ENCODE measurements around the gene IRF3. TPM values are rescaled to one million over a fixed set of nuclear protein-coding genes. Genes with fewer than 3 reads are reported as not detected.
A peak's percentile ranks its signal among the peaks of the same experiment; 100 is the strongest.

The IRF3 gene
- total RNA-seq, 1 donor from 2014 or later = 34.7 TPM

DNA sequence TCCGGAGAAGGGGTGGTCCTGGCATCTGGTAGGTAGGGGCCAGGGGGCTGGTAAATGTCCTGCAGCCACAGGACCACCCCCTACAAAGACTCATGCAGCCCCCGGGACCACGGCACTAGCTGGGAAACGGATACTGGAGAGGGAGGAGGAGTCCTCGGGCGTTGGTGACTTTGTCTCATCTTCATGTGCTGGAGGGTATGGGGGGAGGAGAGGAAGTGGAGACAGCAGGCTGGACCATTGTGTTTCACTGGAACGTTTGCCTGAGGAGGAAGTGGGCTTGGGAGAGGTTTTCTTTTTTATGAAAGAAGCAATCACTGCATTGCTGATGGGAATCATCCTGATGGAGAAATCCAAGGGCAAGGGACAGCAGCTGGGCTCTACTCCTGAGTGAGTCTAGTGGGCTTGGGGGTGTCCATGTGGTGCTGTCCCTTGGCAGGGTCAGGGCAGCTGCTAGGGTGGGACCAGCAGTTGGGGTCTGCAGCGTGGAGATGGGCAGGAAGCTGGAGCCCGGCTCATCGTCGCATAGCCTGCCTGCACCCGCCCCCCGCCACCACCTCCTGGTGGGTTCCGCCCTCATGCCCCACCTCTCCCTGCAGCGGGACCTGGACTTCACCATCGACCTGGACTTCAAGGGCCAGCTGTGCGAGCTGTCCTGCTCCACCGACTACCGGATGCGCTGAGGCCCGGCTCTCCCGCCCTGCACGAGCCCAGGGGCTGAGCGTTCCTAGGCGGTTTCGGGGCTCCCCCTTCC lies 22.1 kb upstream of the IRF3 start:
- no peak for DNase-seq (ENCODE audit: low read depth)

DNA sequence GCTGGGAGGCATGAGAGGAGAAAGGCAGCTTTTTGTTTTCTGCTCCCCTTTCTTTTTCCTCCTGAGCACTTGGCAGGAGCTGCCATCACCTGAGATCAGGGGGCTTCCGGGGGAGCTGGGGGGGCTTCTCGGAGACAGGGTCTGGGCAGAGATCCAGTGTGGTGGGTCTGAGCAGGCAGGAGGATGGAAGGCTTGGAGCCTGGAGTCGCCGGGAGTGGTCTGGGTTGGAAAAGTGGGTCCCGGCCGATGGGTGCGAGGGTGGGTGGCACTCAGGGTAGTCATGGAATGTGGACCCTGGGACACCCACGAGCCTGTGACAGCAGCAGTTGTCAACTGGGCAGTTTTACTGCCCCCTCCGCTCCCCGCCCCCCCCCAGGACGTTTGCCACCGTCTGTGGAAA lies 21.5 kb upstream of the IRF3 start:
- DNase-seq (ENCODE audit: low read depth) = no peak

DNA sequence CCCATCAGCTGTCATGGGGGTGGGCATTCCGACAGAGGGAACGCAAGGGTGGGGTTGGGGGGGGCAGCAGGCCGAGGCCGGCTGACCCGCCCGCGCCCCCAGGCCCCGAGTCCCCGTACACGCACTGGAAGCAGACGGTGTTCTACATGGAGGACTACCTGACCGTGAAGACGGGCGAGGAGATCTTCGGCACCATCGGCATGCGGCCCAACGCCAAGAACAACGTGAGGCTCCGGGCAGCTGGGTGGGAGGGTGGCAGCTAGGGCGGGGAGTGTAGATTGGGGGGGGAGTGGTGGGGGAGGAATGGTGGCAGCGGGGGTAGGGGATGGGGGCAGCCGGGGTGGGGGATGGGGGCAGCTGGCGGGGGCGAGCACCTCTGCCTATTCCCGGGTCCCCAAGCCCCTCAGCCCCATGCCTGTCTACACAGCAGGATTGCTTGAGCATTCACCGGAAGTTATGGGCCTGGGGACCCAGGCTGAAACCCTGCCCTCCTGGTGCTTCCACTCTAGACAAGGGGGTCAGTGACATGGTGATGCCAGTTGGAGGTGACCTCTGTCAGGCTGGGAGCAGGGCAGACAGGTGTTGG lies 20.9 kb upstream of the IRF3 start:
- no peak for DNase-seq (ENCODE audit: low read depth)

DNA sequence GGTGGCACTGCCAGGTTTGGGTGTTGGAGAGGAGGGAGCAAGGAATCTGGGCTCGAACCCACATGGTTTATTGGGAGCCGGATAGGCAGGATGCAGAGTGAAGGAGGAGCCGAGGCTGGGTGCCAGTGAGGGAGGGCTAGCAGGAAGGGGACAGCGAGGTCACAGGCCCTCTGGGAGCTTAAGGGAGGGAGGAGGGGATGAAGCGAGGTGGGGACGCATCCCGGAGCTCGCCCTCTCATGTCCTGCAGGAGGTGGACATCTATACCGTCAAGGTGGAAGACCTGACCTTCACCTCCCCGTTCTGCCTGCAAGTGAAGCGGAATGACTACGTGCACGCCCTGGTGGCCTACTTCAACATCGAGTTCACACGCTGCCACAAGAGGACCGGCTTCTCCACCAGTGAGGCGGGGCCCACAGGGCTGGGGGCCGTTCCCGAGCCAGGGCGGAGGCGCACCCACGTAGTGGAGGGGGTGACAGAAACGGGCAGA lies 20.2 kb upstream of the IRF3 start:
- no peak for DNase-seq (ENCODE audit: low read depth)

DNA sequence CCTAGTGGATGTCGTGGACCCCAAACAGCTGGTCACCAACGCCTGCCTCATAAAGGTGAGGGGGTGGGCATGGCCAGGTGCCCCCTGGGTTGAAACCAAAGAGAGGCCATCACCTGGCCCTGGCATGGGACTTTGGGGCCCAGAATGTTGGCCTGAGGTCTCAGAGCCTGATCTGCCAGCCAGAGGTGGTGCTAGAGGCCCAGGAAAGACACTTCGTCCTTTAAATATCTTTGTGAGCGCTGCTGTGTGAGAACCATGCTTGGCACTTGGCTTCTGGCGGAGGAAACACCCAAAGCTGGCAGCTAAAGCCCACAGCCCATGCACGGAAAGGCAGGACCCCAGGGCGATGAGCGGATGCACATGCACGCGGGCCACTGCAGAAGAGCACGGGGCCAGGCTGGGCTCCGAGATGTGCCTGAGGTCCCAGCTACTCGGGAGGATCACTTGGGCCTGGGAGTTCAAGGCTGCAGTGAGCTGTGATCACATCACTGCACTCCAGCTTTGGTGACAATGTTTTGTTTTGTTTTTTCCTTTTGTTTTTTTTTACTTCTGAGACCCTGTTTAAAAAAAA lies 19.4 kb upstream of the IRF3 start:
- DNase-seq (ENCODE audit: low read depth) = no peak

DNA sequence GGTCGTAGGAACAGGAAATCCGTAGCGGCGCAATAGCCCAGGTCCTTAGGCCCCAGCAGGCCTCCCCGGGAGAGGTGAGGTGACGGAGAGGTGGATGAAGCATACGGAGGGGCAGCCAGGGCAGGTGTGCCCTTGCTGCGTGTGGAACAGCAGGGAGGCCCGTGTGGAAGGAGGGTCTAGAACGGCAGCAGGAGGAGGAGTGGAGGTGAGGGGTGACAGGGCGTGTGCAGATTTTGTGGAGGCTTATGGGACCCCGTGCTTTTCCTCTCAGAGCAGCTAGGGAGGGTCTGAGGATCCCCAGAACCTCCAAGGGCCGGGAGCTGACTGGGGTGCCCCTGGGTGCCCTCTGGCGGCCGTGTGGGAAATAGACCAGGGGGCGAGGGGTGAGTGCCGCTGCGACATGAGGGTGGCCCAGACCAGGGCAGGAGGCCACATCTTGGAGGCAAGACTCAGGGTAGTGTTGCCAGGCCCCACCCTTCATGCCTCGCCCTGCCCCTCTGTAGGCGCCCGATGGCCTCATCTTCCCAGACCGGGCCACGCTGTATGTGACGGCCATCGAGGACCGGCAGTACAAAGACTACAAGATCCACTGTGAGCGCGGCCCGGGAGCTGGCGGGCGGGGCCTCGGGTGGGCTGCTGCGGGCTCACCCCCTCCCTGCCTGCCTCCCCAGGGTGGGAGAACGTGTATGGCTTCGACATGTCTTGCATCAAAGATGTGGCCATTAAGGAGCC lies 18.8 kb upstream of the IRF3 start:
- peak; percentile 15 for DNase-seq (ENCODE audit: low read depth)

DNA sequence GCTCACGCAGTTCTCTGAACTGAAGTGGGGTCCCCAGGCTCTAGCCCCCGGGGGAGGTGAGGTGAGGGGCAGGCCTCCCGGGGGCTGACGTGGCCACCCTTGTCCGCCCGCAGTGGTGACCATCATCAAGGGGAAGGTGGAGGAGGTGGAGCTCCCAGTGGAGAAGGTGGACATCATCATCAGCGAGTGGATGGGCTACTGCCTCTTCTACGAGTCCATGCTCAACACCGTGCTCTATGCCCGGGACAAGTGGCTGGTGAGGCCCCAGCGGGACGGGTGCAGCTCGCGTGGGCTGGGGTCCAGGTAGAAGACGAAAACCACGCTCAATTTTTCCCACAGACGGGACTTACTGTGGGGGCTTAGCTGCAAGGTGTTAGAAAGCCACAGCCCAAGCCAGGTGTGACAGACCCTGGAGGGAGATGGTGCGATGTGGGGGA lies 18.2 kb upstream of the IRF3 start:
- DNase-seq (ENCODE audit: low read depth) = no peak

DNA sequence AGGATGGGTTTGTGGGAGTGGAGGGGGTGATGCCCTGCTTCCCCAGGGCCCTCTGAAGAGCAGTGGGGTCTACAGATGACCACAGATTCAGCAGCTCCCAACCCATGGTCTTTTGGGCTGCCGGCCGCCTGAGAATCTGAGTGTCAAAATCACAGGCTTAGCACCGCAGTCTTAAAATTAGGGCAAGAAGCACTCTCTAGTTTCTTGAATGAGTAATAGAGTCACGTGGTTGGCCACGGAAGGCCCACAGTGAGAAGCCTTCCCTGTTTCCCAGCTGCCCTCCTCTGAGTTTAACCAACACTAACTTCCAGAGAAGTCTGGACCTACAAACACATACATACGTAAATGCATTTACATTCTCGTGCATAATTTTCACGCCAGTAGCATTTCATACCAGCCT lies 16.6 kb upstream of the IRF3 start:
- DNase-seq (ENCODE audit: low read depth) = peak; percentile 26

DNA sequence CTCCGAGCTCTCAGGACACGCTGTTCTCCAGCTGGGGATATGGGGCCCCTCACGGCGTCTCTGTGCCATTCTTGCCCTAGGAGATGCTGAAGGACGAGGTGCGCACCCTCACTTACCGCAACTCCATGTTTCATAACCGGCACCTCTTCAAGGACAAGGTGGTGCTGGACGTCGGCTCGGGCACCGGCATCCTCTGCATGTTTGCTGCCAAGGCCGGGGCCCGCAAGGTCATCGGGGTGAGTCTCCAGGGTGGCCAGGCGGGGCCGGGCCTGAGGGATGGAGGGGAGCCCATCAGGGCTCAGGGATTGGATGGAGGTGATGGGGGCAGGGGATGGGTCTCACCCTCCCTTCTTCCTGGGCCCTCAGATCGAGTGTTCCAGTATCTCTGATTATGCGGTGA lies 16.2 kb upstream of the IRF3 start:
- DNase-seq (ENCODE audit: low read depth) = no peak

DNA sequence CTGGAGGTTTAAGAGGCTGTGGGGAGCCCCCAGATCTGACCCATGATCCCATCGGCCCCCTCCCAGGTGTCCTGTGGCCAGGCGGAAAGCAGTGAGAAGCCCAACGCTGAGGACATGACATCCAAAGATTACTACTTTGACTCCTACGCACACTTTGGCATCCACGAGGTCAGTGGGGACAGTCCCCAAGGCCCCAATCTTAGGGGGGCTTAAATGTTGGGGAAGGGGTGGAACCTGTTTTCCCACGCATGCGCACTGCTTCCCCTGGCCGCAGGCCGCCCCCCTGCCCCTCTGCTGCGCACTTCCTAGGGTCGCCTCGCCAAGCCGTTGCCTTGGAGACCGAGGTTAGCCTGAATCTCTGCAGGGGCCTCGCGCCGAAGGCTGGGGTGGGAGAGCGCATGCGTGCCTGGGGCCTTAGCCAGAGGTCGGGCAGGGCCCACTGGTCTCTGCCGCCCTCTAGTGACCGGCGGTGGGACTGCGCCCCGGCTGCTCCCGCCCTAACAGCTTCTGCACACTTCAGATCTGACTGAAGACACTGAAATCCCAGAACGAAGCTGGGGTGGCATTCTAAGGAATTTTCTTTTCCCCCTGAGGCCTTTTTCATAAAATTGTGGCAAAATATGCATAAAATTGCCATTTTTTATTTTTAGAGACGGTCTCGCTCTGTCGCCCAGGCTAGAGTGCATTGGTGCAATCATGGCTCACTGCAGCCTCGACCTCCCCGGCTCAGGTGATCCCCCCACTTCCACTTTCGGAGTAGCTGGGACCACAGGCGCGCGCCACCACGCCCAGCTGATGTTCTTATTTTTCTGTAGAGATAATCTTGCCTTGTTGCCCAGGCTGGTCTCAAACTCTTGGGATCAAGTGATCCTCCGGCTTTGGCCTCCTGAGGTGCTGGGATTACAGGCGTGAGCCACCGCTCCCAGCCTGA lies 15.0 kb upstream of the IRF3 start:
- DNase-seq (ENCODE audit: low read depth) = peak; percentile 82

DNA sequence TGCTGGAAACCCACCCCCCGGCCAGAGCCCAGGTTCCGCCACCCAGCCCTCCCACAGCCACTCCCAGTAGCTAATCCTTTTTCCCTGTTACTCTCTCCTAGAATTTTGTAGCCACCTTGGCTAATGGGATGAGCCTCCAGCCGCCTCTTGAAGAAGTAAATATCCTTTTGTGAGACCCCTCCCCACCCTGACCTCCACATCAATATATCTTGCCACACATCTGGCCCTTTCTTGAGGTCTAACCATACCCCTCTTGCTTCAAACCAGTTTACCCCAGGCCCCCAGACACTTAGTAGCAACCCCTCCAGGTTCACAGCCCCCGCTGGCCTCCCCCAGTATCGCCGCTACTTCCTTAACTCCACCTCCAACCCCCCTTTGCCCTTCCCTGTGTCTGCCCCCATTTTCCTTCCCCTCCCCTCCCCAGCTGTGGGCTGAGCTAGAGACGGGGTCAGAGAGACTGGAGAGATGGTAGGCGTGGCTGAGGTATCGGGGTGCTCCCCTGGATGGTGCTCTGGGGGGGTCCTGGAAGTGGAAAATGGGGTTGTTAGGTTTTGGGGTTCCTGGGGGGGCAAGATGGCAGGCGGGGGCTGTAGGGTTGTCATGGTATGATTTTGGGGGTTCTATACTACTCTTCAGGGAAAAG lies 14.2 kb upstream of the IRF3 start:
- DNase-seq (ENCODE audit: low read depth) = no peak

DNA sequence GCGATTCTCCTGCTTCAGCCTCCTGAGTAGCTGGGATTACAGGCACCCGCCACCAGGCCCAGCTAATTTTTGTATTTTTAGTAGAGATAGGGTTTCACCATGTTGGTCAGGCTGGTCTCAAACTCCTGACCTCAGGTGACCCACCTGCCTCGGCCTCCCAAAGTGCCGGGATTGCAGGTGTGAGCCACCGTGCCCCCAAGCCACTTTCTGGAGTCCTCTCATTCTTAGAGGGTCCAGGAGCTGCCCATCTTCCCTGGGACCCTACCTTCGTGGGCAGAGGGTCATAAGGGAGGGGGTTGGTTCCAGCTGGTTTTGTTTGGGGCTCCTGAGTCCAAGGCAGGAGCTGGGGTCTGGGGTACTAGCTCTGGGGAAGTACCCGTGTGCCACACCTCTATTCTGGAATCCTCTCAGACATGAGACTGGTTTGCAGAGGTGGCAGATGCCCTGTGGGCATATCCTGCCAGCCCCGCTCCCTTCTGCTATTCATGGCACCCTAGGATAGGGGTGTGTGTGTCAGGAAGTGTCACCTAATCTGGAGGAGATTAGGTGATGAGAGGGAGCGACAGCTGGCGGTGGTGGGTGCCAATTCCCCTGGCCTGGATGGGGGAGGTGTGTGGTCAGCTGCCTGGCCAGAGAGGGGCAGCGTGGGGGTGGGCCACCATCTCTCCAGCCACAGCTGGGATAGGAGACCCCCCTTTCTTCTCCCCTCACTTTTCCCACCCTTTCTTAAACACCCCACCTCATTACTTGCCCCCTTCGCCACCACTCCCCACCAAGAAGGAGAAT lies 13.5 kb upstream of the IRF3 start:
- peak; percentile 90 for DNase-seq (ENCODE audit: low read depth)

DNA sequence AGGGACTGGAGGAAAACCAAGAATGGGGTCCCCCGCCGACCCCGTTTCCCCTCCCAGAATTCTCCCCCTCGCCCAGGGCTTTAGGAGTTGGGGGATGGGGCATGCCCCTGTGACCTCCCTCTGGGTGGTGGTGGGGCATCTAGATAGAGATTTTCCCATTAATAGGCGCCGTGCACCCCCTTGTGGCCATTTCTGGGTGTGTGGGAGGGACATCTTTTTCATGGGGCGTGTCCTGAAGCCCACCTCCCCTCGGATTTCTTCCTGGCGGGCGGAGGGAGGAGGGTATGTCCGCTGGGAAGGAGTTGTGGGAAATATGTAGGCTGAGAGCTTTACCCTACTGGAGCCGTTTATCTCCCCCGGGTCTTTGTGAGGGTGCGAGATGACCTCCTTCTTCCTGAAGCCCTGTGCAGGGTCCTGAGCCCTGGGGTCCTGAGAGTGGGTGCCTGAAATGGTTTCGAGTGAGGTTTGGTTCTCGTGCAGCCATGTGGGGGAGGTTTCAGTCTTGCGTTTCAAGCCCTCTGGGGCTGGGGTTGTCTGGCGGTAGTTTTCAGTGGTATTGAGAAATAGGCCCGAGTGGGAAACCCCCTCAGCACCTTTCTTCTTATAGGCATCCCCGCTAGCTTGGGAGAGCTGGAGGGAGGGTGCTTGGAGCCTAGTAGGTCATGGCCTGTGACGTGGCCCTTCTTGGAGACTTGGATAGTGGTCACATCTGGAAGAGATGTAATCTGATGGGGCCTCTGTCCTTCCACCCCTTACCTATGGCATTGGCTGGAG lies 12.4 kb upstream of the IRF3 start:
- peak; percentile 85 for DNase-seq (ENCODE audit: low read depth)

DNA sequence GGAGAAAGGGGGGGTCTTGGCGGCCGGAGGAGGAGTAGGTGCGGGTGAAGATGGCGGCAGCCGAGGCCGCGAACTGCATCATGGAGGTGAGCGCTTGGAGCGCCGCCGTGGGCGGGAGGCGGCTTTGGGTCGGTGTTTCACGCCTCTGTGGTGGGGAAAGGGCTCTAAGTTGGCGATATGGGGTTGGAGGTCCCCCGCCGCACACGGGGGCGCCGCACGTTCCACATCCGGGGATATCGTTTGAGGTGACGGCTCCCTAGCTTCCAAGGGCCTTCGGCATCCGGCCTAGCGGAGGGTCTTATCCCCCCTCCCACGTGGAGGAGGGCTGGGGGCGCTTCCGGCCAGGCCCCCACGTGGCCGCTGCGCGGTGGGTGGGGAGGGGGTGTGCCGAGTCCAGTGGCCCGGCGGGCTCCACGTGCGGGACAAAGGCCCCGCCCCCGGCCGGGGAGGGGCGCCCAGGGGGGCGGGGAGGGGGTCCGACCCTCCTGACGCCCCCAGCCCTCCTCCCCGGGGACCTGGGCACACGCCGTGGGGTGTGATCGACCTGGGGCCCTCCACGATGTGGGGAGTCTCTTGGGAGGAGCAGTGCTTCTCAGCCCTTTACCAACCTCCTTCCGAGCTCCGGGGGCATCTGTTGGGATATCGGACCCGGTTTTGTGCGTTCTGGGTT lies 11.7 kb upstream of the IRF3 start, which contains the start of gene PRMT1:
Gene PRMT1 (plus strand): TSS at position 41 of the 670 bp plus-strand sequence. CDS start 10 bp downstream, at position 51.
- peak; percentile 50 for DNase-seq (ENCODE audit: low read depth)

DNA sequence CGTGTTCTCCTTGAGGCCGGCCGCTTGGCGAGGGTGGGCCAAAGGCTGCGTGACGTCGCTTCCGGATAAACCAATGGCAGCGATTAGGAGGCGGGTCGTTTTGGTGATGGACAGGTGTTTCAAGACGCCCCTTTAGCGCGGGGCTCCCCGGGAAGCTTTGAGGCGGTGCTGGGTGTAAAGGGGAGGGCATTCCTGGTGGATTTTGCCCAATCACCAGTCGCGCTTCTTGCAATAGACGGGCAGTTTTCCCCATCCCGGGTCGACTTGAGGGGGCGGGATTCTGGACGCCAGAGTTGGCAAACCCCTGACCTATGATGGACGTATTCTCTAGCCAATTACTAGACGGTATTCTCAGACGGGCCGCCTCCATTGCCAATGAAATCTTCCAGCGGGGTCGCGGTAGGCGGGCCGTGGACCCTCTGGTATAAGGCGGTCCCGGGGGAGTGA lies 11.2 kb upstream of the IRF3 start:
- peak; percentile 100 for DNase-seq (ENCODE audit: low read depth)

DNA sequence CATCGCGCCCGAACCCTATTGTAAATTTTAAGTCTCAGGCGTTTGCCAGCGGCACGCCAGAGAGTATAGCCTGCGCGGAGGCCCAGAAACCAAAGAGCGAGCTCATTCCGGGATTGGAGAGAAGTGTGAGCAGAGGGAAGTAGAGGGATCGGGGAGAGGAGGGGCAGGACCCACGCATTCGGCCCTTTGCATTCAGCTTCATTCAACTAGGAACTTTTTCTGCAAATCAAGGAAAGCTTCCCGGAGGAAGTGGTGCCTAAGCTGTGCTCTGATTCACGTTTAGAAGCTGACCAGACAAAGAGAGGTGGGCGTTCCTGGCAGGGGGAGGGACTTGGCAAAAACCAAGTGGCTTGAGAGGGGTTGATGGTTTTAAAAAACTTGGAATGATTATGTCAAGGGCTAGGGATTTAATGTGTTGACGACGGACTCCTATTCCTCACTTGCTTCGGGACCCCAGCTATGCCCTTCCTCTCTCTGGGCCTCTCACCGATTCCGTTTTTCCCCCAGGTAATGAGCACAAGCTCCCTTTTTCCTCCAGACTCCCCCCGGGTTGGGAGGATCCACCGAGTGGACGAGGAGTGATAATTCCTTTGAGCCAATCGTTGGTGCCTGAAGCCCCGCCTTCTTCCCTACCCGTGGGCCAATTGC lies 10.6 kb upstream of the IRF3 start:
- DNase-seq (ENCODE audit: low read depth) = no peak
